ENCODE data around the gene PRR29. TPM values are rescaled to one million over a fixed set of nuclear protein-coding genes. Genes with fewer than 3 reads are reported as not detected.
"Not testable (repeated sequence)": the region's sequence is repeated elsewhere in the genome, so short reads cannot be mapped to it uniquely, and the experiment has no call there.

The PRR29 gene
- total RNA-seq, 4 donors from 2014 or later = 0.13 TPM; not detected in 3

DNA sequence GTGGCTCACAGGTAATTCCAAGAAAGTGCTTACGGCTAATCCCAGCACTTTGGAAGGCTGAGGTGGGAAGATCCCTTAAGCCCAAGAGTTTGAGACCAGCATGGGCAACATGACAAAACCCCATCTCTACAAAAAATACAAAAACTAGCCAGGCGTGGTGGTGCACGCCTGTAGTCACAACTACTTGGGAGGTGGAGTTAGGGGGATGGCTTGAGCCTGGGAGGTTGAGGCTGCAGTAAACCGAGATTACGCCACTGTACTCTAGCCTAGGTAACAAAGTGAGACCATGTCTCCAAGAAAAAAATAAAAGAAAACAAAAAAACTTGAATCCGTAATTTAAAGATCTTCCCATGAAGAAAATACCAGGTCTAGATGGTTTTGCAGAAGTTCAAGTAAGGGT lies 17.3 kb downstream of the PRR29 start:
- Histone ChIP-seq H3K9me3 (no peaks in the 10 kb centered on the region), H3K36me3 (no peaks in the 10 kb centered on the region), H3K4me3 (no peak overlapping the region), H3K27me3 (no peaks in the 10 kb centered on the region), H3K27ac (peak overlapping the region in 3 of 4 donors; percentile 63 to 82 (median 74)), H3K4me1 (peaks cover 0 to 3% of the 10 kb centered on the region in 2 donors)
- ATAC-seq (no peak), DNase-seq (no peak)
- intact Hi-C loops (cut with DNase I; ENCODE audit: low total_unique reads) (no loop called here), in situ Hi-C loops (cut with MboI; ENCODE audit: low sequenced_read_pairs in 4 of 4) (loop anchor here in 1 of 4 donors (10.0 kb wide), 1 partner anchor 91 kb away; no protein-coding TSS in a partner anchor)
- no peak for TF ChIP-seq CTCF (IDR thresholded peaks at IDR 0.05 in 4 of 5, conservative IDR thresholded peaks at IDR 0.05 in 1 of 5)

- Histone ChIP-seq H3K27ac (peak overlapping the region; percentile 49 to 82 (median 78)), H3K36me3 (no peaks in the 10 kb centered on the region), H3K9me3 (no peaks in the 10 kb centered on the region), H3K4me3 (peak overlapping the region in 1 of 4 donors; percentile 24), H3K4me1 (peaks cover 0 to 3% of the 10 kb centered on the region in 2 donors), H3K27me3 (no peaks in the 10 kb centered on the region)
- TF ChIP-seq CTCF (IDR thresholded peaks at IDR 0.05 in 4 of 5, conservative IDR thresholded peaks at IDR 0.05 in 1 of 5) = peak in 1 of 5 experiments; percentile 17
- TF ChIP-seq POLR2A (IDR thresholded peaks at IDR 0.05) = no peak
- no peak for DNase-seq
- ATAC-seq = no peak
- intact Hi-C loops (cut with DNase I; ENCODE audit: low total_unique reads) (no loop called here), in situ Hi-C loops (cut with MboI; ENCODE audit: low sequenced_read_pairs in 4 of 4) (loop anchor here in 1 of 4 donors (10.0 kb wide), 1 partner anchor 92 kb away; no protein-coding TSS in a partner anchor)
Measured at GRCh38 chr17:64016231-64016784, 18.2 kb downstream of the PRR29 start.

GRCh38 chr17:64016974-64017373 lies 18.8 kb downstream of the PRR29 start:
- Histone ChIP-seq H3K4me1 (peaks cover 0 to 3% of the 10 kb centered on the region in 2 donors), H3K36me3 (no peaks in the 10 kb centered on the region), H3K9me3 (no peaks in the 10 kb centered on the region), H3K27me3 (no peaks in the 10 kb centered on the region), H3K4me3 (peak overlapping the region in 1 of 4 donors; percentile 24), H3K27ac (peak overlapping the region; percentile 49 to 82 (median 78))
- TF ChIP-seq CTCF (IDR thresholded peaks at IDR 0.05 in 4 of 5, conservative IDR thresholded peaks at IDR 0.05 in 1 of 5) (no peak), POLR2A (IDR thresholded peaks at IDR 0.05) (no peak)
- ATAC-seq = no peak
- intact Hi-C loops (cut with DNase I; ENCODE audit: low total_unique reads) (no loop called here), in situ Hi-C loops (cut with MboI; ENCODE audit: low sequenced_read_pairs in 4 of 4) (loop anchor here in 1 of 4 donors (10.0 kb wide), 1 partner anchor 92 kb away; no protein-coding TSS in a partner anchor)
- no peak for DNase-seq

DNA sequence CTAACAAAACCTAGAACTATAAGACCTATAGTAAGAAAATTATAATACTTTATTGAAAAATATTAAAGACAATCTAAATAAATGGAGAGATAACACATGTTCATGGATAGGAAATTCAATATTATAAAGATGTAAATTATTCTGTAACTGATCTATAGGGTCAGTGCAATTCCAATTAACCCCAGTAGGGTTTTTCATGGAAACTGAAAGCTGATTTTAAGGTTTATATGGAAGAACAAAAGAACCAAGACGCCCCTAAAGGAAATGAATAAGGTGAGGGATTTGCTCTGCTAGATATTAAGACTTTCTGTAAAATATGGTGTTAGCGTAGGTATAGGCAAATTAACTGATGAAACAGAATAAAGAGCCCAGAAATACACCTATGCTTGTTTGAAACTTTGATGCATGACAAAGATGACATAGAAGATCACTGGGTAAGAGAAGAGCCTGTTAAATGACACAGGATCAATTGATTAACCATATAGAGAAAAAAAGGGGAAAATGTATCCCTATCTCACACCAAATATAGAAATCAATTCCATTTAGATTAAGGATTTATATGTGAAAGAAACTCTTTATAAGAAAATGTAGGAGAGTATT lies 19.3 kb downstream of the PRR29 start:
- H3K4me1 ChIP-seq = peaks cover 0 to 3% of the 10 kb centered on the region in 2 donors
- no peaks in the 10 kb centered on the region for H3K9me3 ChIP-seq
- H3K27ac ChIP-seq = peak overlapping the region; percentile 28 to 82 (median 78)
- H3K27me3 ChIP-seq = no peaks in the 10 kb centered on the region
- TF ChIP-seq POLR2A (IDR thresholded peaks at IDR 0.05) = no peak
- peak in 1 of 5 experiments; percentile 37 for TF ChIP-seq CTCF (IDR thresholded peaks at IDR 0.05 in 4 of 5, conservative IDR thresholded peaks at IDR 0.05 in 1 of 5)
- ATAC-seq (no peak), DNase-seq (no peak)
- intact Hi-C loops (cut with DNase I; ENCODE audit: low total_unique reads) = no loop called here
- no peak overlapping the region for H3K4me3 ChIP-seq
- no peaks in the 10 kb centered on the region for H3K36me3 ChIP-seq
- in situ Hi-C loops (cut with MboI; ENCODE audit: low sequenced_read_pairs in 4 of 4) = loop anchor here in 1 of 4 donors (10.0 kb wide), 1 partner anchor 93 kb away; no protein-coding TSS in a partner anchor

DNA sequence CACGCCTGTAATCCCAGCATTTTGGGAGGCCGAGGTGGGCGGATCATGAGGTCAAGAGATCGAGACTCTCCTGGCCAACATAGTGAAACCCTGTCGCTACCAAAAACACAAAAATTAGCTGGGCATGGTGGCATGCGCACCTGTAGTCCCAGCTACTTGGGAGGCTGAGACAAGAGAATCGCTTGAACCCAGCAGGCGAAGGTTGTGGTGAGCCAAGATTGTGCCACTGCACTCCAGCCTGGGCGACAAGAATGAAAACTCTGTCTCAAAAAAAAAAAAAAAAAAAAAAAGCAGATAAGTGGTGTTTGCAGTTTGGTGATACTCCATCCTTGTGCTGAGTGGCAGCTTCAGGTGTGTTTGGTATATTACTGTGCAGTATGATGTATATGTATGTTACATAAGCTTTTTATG lies 21.4 kb downstream of the PRR29 start:
- H3K36me3 ChIP-seq; H3K4me1 ChIP-seq; H3K27me3 ChIP-seq; H3K9me3 ChIP-seq; DNase-seq; intact Hi-C loops (cut with DNase I; ENCODE audit: low total_unique reads); ATAC-seq: not testable (repeated sequence)
- in situ Hi-C loops (cut with MboI; ENCODE audit: low sequenced_read_pairs in 4 of 4) = loop anchor here in 1 of 4 donors (10.0 kb wide), 1 partner anchor 95 kb away; no protein-coding TSS in a partner anchor
- peak overlapping the region; percentile 46 to 61 (median 51) for H3K4me3 ChIP-seq
- H3K27ac ChIP-seq = peak overlapping the region; percentile 71 to 82 (median 78)
